HG02763 (cell line): ENCODE measurements around the gene GNB2.

ENCODE experiments used
- ATAC-seq: cut with Tn5 transposase; IDR thresholded peaks from one replicate; pipeline ENCODE4 v1.9.1; 2021; ENCODE audit warnings: mild to moderate bottlenecking, moderate library complexity; ENCODE audit not compliant: unreplicated experiment

Gene GNB2

DNA sequence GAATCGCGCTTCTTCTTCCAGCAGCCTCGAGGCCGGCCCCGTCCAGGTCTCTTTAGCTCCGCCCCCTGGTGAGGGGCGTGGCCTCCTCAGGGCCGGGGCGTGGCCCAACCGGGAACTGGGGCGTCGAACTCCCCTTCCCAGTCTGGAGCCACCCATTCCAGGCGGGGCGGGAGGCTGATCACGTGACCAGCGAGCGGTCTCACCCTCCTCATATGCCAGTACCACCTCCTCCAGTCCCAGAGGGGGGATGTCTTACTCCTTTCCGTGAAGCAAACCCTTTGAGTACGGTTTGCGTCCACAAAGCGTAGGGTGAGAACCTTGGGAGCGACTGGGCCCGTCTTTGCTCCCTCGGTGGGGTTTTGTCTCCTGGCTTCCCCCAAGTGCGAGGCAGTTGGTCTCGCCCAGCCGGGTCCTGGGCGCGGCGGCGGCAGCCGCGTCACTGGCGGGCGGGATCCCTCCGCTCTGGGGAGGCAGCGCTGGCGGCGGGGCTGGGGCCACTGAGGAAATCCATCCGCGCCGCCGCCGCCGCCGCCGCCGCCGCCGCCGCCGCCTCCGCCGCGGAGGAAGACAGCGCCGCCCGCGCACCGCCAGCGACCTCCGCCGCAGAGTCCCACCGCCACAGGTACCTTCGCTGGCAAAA, at the start of gene GNB2:
GNB2 (plus strand) TSS at position 439 of the 640 bp plus-strand sequence. CDS start 2,526 bp downstream, outside the sequence.
- ATAC-seq, result peak; percentile 59

DNA sequence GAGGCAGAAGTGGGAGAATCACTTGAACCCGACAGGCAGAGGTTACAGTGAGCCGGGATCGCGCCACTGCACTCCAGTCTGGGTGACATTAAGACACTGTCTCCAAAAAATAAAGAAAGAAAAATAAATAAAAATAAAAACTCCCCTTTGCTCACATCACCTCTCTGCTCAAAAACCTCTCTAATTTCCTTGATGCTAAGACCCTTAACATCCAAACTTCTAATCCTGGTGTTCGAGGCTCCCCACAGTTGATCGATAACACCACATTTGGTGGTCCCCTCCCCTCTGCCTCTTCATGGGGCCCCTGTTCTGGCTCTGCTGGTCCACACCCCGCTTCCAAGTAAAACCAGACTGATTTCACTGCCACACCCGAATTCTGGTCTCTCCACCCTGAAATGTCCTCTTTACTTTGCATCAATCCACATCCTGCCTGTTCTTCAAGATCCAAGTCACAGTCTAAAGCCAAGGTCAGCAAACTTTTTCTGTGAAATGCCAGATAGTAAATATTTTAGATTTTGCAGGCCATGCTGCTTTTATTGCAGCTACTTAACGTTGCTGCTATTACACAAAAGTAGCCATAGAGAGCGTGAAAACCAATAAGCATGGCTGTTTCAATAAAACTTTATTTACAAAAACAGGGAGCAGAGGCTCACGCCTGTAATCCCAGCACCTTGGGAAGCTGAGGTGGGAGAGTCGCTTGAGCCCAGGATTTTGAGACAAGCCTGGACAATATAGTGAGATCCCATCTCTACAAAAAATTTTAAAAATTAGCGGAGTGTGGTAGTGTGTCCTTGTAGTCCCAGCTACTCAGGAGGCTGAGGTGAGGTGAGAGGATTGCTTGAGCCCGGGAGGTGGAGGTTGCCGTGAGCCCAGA, 49.4 kb upstream of the GNB2 start:
- ATAC-seq, result no peak

DNA sequence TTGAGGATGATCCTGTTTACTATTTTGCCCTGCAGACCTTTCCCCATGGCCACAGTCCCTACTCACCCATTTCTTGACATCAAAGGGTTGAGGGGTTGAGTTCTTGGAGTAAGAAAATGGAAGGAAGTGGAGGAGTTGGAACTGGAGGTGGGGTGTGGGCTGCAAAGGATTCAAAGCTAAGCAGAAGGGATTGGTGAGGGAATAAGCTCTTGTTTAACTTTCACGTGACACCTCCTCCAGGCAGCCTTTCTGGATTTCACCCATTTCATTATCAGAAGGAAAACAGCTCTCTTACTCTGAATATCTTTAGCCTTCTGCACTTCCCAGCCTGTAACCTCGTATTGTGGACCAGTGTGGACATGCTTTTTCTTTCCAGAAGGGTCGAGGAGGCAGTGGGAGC, 47.5 kb upstream of the GNB2 start:
- no peak for ATAC-seq

DNA sequence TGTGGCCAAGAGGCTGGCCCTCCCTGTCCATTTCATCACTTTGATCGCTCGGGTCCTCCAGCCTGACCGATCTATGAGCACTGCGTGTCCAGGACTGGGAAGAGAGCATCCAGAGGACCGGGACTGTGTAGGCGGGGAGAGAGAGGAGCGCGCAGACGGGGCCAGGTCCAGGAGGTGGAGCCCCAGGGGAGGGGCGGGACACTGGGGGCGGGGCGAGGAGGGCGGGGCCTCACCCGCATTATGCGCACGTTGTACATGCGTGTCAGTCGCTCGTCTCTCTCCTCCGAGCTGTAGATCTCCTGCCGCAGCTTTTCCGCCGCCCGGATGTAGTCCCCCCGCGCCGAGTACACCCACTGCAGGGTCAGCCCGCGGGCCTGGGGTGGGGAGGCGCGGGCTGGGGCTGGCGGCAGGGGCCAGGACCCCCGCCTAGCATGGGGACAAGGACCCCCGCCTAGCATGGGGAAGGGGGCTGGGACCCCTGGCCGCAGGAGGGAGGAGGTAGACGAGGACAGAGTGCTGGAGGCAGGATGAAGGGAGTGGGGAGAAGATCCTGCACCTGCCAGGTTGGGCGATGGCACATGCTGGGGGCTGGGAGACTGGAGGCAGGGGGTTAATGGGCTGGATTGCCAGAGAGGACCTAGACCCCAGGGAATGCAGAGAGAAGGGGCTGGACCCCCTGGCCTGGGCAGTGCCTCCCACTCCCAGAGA, 46.9 kb upstream of the GNB2 start:
- no peak for ATAC-seq

DNA sequence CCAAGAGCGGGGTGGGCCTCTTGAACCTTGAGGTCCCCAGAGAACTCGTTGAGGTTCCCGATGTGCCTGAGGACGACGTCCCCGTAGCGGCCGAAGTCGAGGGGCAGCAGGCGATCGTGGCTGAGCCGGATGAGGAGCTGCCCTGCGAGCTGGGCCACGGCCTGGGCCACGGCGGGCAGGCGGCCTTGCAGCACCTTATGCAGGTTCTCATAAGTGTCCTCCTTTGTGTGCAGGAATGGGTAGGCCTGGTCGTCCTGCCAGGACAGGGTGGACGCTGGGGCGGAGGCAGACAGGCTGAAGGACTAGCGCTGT, 46.3 kb upstream of the GNB2 start:
- ATAC-seq, result no peak

DNA sequence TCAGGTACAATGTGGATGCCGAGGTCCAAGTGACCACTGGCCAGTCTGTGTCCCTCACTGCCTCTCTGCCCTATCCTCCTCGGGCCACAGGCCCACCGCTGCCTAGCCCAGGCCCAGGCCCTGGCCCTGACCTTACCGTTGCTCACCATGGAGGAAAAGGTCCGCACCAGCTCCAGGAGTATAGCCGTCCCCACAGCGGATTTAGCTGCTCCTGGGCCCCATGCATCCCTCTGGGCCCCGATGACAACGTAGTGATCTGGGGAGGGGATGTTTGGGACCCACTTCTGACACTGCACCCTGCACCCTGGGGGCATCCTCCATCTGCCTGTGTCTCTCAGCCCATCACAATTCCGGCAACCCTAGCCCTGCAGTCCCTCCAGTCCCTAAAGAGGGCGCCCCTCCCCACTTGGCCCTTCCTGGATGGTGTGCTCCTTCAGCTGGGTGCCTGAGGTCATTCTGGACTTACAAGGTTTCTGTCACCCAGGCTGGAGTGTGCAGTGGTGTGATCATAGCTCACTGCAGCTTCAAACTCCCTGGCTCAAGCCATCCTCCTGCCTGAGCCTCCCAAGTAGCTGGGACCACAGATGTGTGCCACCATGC, 44.3 kb upstream of the GNB2 start:
- no peak for ATAC-seq

DNA sequence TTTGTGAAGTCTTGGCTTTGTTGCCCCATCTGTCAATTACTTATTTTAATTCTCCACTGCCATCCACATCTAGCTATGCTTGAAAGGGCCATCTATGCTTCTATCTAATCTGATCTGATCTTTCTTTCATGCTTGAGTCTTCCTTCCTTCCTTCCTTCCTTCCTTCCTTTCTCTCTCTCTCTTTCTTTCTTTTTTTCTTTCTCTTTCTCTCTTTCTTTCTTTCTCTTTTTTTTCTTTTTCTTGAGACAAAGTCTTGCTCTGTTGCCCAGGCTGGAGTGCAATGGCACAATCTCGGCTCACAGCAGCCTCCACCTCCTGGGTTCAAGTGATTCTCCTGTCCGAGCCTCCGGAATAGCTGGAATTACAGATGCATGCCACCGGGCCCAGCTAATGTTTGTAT, 43.5 kb upstream of the GNB2 start:
- no peak for ATAC-seq

DNA sequence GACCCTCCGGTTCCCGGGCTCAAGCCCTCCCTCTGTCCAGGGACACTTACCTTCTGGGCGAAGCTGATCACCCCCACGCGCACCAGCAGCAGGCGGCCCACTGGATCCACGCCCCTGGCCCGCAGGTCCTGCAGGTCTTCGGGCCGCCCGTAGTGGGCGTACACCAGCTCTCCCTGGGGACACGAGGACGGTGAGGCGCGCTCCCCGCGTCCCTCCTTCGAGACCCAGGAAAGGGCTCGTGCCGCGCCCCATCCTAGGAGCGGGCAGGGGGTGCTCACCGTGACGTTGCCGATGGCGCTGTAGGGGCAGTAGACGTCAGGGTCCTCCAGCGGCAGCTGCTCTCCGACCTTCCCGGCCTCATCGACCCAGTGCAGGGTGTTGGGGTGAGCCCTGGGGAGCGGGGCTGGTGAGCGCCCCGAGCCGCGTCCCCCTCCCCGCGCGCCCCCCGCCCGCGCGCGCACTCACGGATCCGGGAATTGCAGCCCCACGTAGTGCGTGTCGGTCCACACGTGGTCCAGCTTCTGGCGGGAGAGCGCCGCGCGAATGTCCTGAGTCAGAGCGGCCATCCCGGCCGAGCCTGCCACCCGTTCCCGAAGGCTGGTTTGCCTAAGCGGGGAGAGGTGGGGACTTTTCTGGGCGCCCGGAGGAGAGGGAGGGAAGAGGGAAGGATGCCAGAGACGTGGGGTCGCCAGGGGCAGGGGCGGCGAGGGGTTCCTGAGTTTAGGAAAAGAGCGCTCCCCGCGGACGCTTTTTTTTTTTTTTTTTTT, 40.4 kb upstream of the GNB2 start:
- no peak for ATAC-seq

DNA sequence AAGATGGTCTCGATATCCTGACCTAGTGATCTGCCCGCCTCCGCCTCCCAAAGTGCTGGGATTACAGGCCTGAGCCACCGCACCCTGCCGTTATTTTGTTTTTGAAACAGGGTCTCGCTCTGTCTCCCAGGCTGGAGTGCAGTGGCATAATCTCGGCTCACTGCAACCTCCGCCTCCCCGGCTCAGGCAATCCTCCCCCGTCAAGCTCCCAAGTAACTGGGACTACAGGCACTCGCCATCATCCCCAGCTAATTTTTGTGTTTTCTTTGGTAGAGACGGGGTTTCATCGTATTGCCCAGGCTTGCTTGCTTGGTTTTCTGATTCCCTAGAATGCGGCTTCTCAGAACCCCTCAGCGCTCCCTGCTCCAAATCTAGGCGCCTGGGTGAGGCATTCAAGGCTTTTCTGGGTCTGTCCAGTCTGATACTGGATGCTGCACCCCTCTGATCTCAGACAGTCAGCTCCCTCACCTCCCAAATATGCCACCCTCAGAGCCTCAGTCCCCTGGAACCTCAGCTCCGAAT, 33.5 kb upstream of the GNB2 start:
- no peak for ATAC-seq

DNA sequence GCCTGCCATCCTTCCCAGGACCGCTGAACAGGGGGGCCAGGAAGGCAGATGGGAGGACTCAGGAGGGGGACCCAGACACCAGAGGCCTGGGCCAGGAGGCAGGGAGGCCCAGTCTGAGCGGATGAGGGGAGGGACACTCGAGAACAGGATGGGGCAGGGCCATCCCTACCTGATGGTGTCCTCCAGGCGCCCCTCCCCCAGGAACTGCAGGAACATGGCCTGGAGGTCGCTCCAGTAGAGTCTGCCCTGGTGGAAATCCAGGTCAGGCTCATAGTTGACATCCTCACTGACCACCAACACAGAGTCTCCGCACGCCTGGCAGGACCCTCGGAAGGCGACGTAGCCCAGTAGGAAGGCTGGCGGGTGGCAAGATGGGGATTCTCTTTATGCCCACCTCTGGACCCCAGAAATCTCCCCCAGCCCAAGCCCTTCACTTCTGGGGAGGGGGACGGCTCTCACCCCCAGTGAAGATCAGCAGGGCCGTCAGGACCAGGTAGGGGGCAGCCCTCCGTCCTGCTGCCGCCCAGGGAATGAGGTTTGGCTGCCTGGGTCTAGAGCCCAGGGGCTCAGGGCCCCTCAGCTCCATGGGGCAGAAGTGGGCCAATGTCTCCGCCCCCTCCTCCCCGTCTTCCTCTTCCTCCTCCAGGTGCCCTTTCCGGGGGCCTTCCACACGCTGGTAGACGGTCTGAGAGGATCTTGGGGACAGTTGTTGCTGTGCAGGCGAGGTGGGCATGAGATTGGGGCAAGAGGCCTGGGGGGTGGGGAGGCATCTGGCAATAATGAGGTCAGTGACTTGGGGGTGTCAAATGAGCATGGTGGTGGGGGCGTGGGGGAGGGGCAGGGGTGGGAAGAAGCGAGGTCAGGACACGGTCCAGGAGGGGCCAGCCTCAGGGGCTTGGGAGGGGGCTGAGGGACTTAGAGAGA, 32.8 kb upstream of the GNB2 start:
- no peak for ATAC-seq

DNA sequence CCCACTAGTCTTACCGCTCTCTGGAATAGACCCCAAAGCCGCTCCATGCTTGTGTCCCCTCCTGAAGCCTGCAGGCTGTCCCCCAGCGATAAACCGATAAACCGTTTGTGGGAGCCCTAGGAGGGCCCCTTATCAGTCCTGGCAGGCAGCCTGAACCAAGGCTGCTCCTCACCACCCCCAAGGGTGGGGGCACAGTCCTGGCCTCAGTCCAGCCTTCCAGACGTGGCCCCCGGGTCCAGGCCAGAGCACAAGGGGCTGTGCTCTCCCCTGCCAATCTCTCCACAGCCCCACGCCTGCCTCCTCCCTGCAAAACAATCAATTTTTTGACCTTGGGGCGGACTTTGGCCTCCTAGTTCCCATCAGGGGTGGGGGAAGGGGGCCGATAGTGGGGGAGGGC, 32.1 kb upstream of the GNB2 start, which contains the start of gene TFR2:
TFR2 (minus strand) TSS at position 90 of the 397 bp plus-strand sequence; CDS start at position 47, 43 bp downstream.
- no peak for ATAC-seq

DNA sequence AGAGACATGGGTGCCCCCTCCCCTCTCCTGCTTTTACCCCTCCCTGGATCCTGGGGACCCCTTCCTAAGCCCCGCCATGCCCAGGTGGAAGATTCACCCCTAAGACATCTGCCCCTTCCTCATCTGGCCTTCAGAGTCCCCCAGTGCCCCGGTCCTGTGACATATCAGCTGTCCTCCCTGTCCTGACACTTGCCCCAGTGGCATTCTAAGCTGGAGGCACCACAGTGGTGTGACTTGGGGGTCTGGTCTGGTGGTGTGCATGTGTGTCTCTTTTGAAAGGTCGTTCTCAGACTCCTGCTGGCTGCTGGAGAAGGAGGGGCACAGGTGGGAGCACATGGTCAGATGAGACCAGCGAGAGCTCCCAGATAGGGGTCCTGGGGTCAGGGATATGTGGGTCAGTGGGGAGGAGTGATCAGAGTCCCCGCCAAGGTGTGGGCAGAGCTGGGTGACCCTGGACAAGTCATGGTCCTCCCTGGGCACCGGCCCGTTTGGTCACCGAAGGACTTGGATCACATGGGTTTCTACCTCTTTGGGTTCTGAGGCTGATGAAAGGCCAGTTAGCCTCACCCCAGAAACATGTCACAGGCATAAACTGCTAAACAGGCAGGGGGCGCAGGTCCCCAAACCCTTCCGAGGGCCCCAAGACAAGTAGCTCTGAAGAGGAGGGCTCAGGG, 31.5 kb upstream of the GNB2 start:
- ATAC-seq, result no peak

DNA sequence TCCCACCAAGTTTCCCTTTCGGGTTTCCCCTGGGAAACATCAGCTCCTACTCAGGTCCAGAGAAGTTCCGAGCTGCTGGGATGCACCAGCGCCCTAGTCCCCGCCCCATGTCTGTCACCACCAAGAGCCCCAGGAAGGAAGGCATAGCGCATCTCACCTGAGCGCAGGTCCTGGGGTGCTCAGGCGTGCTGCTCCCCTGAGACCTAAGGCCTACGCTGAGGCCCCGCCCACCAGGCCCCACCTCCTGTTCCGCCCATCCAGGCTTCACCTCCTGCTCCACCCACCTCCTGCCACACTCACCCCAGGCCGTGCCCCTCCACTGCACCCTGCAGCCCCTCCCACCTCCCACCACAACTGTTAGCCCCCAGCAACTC, 31.0 kb upstream of the GNB2 start:
- no peak for ATAC-seq

DNA sequence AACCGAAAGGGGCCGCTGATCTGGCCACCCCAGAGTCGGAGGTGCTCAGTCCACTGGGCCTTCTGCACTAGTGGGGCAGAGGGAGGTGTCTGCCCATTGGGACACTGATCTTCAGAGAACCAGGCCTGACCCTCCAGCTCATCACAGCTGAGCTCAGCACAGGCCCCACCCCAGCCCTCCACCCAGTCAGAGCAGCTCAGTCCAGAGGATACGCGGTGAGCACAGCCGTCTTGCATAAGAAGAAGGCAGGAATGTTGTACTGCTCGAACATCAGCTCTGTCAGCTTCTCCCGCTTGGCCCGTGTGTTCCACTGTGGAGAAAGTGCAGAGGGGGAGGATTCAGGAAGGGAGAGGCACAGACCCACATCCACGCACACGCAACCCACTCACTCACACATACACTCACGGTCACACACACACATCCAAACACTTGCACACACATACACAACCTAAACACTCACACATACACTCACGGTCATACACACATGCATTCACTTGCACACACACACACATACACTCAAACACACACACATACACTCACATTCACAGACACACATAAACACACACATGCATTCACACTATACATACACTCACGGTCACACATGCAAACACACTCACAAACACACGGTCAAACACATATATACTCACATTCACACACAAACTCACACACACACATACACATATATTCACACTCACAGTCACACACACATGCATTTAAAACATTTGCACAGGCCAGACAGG, 23.5 kb upstream of the GNB2 start:
- no peak for ATAC-seq

DNA sequence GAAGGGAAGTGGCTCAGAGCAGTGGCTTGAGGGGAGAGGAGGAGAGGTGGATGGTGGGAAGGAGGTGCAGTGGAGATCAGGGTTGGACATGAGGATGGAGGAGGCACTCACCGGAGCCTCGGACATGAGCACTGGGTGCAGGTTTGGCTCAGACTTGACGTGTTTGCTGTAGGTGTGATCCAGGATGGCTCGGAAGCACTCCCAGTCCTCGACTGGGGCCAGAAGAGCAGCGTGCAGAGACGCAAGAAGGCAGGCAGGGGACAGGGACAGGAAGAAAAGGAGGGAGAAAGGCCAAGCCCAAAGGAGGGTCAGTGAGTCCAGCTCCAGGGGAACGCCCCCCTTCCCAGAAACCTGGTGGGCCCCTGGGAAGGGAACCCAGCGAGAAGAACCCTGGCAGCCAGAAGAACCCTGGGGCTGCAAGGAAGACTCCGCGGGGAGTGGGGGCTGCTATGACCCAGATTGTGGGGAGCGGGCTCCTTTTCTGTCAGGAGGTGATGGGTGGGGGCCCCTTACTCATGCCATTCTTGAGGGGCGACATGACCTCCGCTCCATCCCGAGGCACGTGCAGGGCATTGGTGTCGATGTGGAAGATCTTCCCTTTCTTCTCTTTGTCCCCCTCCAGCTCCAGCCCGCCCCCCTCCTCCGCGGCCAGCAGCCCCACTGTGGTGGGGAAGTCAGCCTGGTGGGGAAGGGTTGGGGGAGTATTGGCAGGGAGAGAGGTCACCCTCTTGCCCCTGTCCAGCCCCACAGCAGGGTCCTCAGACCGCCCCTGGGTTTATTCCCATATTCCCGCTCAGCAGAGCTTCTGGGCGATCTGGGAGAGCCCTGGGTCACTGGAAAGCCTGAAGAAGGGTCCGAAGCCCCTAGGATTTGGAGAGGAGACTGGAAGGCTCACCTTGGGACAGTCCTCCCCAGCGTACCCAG, 18.4 kb upstream of the GNB2 start:
- ATAC-seq, result no peak

DNA sequence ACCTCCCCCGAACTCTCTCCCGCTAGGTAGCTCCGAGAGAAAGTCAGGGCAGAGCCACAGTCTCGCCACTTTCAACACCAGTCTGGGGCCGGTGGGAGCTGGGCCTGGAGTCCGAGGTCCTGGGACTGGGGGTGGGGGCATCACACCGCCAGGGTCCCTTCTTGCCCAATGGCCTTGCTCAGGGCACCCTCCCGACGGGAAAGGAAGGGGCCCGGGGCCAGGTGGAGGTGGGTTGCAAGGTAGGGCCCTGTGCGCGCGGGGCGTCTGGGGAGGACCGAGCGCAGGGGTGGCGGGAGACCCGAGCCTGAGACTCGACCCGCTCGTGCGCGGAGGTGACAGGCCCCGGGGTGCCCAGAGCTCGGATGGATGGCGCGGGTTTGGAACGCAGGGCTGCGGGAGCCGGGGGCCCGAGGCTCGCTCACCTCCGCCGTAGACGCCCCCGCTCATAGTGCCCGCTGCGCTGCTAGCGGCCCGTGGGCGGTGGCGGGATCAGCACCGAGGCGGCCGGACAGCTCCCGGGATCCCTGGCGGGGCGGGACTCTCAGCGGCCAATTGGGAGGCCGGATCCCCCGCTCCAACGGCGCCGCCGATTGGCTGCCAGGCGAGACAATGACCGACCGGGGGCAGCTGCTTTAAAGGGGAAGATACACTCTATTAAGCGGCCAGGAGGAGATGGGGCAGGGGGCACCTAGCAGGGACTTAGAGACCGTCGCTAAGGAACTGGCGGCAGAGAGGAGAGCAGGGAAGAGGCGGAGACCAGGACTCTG, 17.4 kb upstream of the GNB2 start, which contains the start of gene ACTL6B:
ACTL6B (minus strand) TSS at position 541 of the 767 bp plus-strand sequence; CDS start at position 447, 94 bp downstream.
- ATAC-seq, result no peak
